ENCODE measurements around the gene GAB2. TPM values are rescaled to one million over a fixed set of nuclear protein-coding genes. Genes with fewer than 3 reads are reported as not detected.

The GAB2 gene
- total and polyA plus RNA-seq, 2 donors (not counting 1 experiment from before 2014, with no cell fraction given): 5.8 to 85.9 TPM

- Mint-ChIP-seq H3K4me3 (no peak overlapping the region), H3K27ac (no peak overlapping the region), H3K9me3 (ENCODE audit: insufficient read depth) (no peaks in the 10 kb centered on the region), H3K27me3 (no peaks in the 10 kb centered on the region), H3K4me1 (peaks cover 30% of the 10 kb centered on the region)
- POLR2A ChIA-PET: no interaction called here
- Histone ChIP-seq H2AFZ (ENCODE audit: insufficient read depth, low read depth, low read length, poor library complexity, severe bottlenecking) (no peak overlapping the region), H3K79me2 (ENCODE audit: control insufficient read depth, insufficient read depth, low read length) (no peaks in the 10 kb centered on the region), H3K4me3 (ENCODE audit: control extremely low read depth in 1 of 5, extremely low read depth in 1 of 5, insufficient read depth in 1 of 5, low read depth in 2 of 5, low read length in 4 of 5) (no peak overlapping the region), H4K20me1 (ENCODE audit: control insufficient read depth, insufficient read depth, low read length, poor library complexity, severe bottlenecking) (no peaks in the 10 kb centered on the region), H3K4me2 (replicated peaks; ENCODE audit: low read depth, low read length, poor library complexity, severe bottlenecking) (no peak overlapping the region), H3K27ac (ENCODE audit: low read length in 2 of 2) (no peak overlapping the region), H3K9me3 (ENCODE audit: control extremely low read depth in 1 of 3, control insufficient read depth in 2 of 3, insufficient read depth in 1 of 3, low read length in 2 of 3) (no peaks in the 10 kb centered on the region), H3K4me1 (ENCODE audit: control insufficient read depth in 2 of 2, insufficient read depth in 2 of 2, low read length in 2 of 2) (peaks cover 27 to 29% of the 10 kb centered on the region in 2 donors), H3K27me3 (replicated peaks in 1 of 4; ENCODE audit: control extremely low read depth in 1 of 4, control insufficient read depth in 3 of 4, insufficient read depth in 4 of 4, low read length in 3 of 4) (no peaks in the 10 kb centered on the region), H3K36me3 (replicated peaks in 1 of 2; ENCODE audit: control extremely low read depth in 1 of 2, control insufficient read depth in 1 of 2, extremely low read depth in 1 of 2, insufficient read depth in 2 of 2, low read length in 1 of 2) (peaks cover 3 to 44% of the 10 kb centered on the region in 2 experiments), H3K9ac (ENCODE audit: low read length) (no peak overlapping the region)
- TF ChIP-seq EZH2 (IDR thresholded peaks at IDR 0.05; ENCODE audit: borderline replicate concordance, insufficient read depth, low read depth, low read length, poor library complexity, severe bottlenecking) (no peak), CTCF (IDR thresholded peaks at IDR 0.05) (no peak)
- intact Hi-C loops (cut with micrococcal nuclease): no loop called here
- no peak for ATAC-seq (ENCODE audit: low read depth)
- CTCF ChIA-PET: interaction anchor here (1.3 to 1.9 kb wide), 2 partner anchors 7 to 344 kb away, joined by 3 to 6 read pairs; no protein-coding TSS in a partner anchor
- no peak for DNase-seq
- WGBS (ENCODE audit: insufficient coverage): 94% methylated on average over 11 of the region's 14 CpGs
Observed at GRCh38 chr11:78220218-78221157, 197.1 kb downstream of the GAB2 start.
